Activated CD8-positive, alpha-beta T cell treated with anti-CD3 and anti-CD28 coated beads for 36 hours (primary cell): ENCODE results near the gene GH1. TPM values are rescaled to one million over a fixed set of nuclear protein-coding genes. Genes with fewer than 3 reads are reported as not detected.

Experiments
- ATAC-seq: fragments of 200-7000 bp; cut with Tn5 transposase; one replicate; pipeline ENCODE4 v1.10.0; 2021; ENCODE audit warnings: mild to moderate bottlenecking, moderate library complexity
- CTCF ChIA-PET: fragments of 350-600 bp; sonication (Branson Sonifier 250); formaldehyde crosslinking; loops from one replicate; lab custom pipeline; 2021; ENCODE audit warnings: antibody characterized with exemption; lab: Charles Lee
- POLR2A ChIA-PET: fragments of 350-600 bp; sonication (Branson Sonifier 250); formaldehyde crosslinking; loops from one replicate; lab custom pipeline; 2021; ENCODE audit warnings: antibody characterized with exemption; lab: Charles Lee
- DNase-seq: peaks from one replicate; pipeline ENCODE4 v3.0.0-alpha.2; 2020
- H3K27ac Mint-ChIP-seq: one replicate; pipeline ENCODE4 v1.8.0; 2021; ENCODE audit warnings: mild to moderate bottlenecking, mixed read lengths
- H3K27me3 Mint-ChIP-seq: one replicate; pipeline ENCODE4 v1.8.0; 2021; ENCODE audit warnings: mixed read lengths
- H3K36me3 Mint-ChIP-seq: one replicate; pipeline ENCODE4 v1.8.0; 2021; ENCODE audit warnings: low read depth, mixed read lengths
- H3K4me1 Mint-ChIP-seq: one replicate; pipeline ENCODE4 v1.8.0; 2021; ENCODE audit warnings: low read depth, mixed read lengths
- H3K4me3 Mint-ChIP-seq: one replicate; pipeline ENCODE4 v1.8.0; 2021; ENCODE audit warnings: mild to moderate bottlenecking, moderate library complexity, mixed read lengths
- H3K9me3 Mint-ChIP-seq: one replicate; pipeline ENCODE4 v1.8.0; 2021; ENCODE audit warnings: mixed read lengths
- intact Hi-C: fragments of 100-400 bp; cut with micrococcal nuclease; formaldehyde crosslinking; loops from one replicate; pipeline ENCODE4 v1.10.0; 2022
- total RNA-seq, 2 experiments: library from RNA; stranded (reverse); gene quantifications; one replicate each; pipeline ENCODE4 v1.2.3, GENCODE V29; 2021
- TF ChIP-seq, protein P1 (sequence below): fragments of 200-600 bp; IDR thresholded peaks from one replicate; pipeline ENCODE4 v1.8.0; 2022; ENCODE audit warnings: antibody characterized with exemption, mild to moderate bottlenecking

The GH1 gene
- total RNA-seq, 2 experiments from 2014 or later, result not detected

- intact Hi-C loops, result no loop called here
- TF ChIP-seq, protein P1, sequence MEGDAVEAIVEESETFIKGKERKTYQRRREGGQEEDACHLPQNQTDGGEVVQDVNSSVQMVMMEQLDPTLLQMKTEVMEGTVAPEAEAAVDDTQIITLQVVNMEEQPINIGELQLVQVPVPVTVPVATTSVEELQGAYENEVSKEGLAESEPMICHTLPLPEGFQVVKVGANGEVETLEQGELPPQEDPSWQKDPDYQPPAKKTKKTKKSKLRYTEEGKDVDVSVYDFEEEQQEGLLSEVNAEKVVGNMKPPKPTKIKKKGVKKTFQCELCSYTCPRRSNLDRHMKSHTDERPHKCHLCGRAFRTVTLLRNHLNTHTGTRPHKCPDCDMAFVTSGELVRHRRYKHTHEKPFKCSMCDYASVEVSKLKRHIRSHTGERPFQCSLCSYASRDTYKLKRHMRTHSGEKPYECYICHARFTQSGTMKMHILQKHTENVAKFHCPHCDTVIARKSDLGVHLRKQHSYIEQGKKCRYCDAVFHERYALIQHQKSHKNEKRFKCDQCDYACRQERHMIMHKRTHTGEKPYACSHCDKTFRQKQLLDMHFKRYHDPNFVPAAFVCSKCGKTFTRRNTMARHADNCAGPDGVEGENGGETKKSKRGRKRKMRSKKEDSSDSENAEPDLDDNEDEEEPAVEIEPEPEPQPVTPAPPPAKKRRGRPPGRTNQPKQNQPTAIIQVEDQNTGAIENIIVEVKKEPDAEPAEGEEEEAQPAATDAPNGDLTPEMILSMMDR, result no peak
- CTCF ChIA-PET, result interaction anchor here (2.2 to 4.5 kb wide), 2 partner anchors 9 to 30 kb away, joined by 5 to 35 read pairs; no protein-coding TSS in a partner anchor
- H3K27me3 Mint-ChIP-seq, result no peaks in the 10 kb centered on the region
- no peak for DNase-seq
- no peak overlapping the region for H3K27ac Mint-ChIP-seq
- POLR2A ChIA-PET, result interaction anchor here (1.1 to 1.4 kb wide), 2 partner anchors 10 to 65 kb away, joined by 4 to 5 read pairs; partner anchors contain the start of gene ICAM2
- H3K4me1 Mint-ChIP-seq, result peaks cover 17% of the 10 kb centered on the region
- no peak for ATAC-seq
- H3K9me3 Mint-ChIP-seq, result no peaks in the 10 kb centered on the region
- H3K4me3 Mint-ChIP-seq, result no peak overlapping the region
- no peaks in the 10 kb centered on the region for H3K36me3 Mint-ChIP-seq
Measured at GRCh38 chr17:63955791-63956190, 37.2 kb upstream of the GH1 start.

GRCh38 chr17:63955232-63955631, 36.6 kb upstream of the GH1 start:
- ChIA-PET CTCF (interaction anchor here (1.1 to 7.2 kb wide), 8 partner anchors 8 to 178 kb away, joined by 3 to 47 read pairs (median 8); partner anchors contain the start of genes CD79B and GH1), POLR2A (interaction anchor here (1.1 to 1.4 kb wide), 3 partner anchors 10 to 65 kb away, joined by 4 to 5 read pairs (median 4); partner anchors contain the start of gene ICAM2)
- ATAC-seq (no peak), DNase-seq (no peak)
- Mint-ChIP-seq H3K4me1 (peaks cover 17% of the 10 kb centered on the region), H3K36me3 (no peaks in the 10 kb centered on the region), H3K4me3 (no peak overlapping the region), H3K27ac (peak overlapping the region; percentile 79), H3K9me3 (no peaks in the 10 kb centered on the region), H3K27me3 (no peaks in the 10 kb centered on the region)
- TF ChIP-seq, protein P1, result peak; percentile 0
- intact Hi-C loops, result no loop called here

DNA sequence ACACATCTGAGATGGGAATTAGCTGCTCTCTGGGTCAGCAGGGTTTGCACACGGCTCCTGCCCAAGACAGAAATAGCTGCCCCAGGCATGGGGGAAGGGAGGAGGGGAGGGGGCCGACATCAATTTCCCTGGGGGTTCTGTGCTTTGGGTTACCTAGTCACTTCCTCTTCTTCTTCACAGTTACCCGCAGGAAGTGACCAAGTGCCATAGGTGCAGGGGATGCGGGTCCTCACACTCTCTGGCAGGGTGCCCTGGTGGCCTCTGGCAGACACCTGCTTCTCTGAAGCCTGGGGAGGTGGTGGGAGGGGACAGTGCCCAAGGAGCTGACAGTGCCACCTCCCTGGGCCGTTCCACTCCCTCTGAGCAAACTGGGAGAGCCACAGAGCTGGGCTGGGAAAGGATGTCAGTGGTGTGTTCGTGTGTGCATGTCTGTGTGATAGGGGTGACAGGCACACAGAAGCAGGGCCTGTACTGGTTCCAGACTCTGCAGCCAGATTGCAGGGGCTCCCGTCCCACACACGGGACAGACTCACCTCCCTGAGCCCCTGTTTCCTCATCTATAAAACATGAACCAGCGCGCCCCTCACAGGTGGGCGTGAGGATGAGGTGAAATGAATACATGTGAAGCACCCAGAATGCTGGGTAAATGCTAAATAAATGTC, 35.9 kb upstream of the GH1 start:
- Mint-ChIP-seq H3K9me3 (no peaks in the 10 kb centered on the region), H3K27me3 (no peaks in the 10 kb centered on the region), H3K27ac (peak overlapping the region; percentile 79), H3K36me3 (no peaks in the 10 kb centered on the region), H3K4me3 (no peak overlapping the region), H3K4me1 (peaks cover 17% of the 10 kb centered on the region)
- ChIA-PET CTCF (interaction anchor here (0.8 to 7.2 kb wide), 10 partner anchors 8 to 179 kb away, joined by 3 to 47 read pairs (median 8); partner anchors contain the start of genes CD79B, CSHL1 and GH1), POLR2A (interaction anchor here (0.8 to 2.2 kb wide), 4 partner anchors 14 to 71 kb away, joined by 3 to 6 read pairs (median 4); partner anchors contain the start of gene ICAM2)
- TF ChIP-seq, protein P1, result no peak
- DNase-seq (peak; percentile 77), ATAC-seq (peak; percentile 83)
- intact Hi-C loops, result no loop called here

DNA sequence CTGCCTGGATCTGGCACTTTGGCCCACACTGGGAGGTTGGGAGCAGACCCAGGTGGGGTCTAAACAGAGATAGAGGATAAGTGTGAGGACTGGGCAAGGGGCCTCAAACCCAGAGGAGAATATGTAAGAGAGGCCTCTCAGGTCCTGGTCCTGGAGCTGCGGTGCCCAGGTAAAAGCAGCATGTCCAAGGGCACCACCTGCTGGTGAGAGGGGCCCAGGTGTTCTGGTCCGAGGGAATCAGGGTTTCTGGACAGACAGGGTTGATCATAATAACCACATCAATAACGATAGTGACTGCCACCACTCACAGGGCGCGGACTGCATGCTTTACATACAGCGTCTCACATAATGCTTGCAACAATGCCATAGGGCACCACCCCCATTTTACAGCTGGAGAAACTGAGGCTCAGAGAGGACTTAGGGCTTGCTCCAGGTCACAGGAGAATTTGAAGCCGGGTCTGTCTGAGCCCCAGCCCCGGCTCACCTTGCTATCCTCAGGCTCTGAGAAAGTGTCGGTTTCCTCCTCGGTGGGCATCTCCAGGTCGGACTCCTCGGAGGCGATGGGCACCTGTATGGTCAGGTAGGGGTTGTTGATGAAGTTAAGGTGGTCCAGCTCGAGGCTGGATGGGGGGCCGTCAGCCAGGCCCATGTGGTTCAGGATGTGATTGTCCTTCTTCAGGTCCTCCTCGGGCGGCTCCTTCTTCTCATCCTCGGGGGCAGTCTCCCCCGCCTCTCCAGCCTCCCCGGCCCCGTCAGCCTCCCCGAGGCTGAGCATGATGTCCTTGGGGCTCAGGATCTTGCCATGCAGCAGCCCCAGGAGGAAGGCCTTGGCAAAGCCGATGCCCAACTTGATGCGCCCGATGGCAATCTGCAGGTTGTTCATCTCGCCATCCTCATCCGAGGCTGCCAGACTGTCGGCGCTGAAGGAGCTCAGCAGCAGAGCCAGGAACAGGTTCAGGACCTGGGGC, 32.6 kb upstream of the GH1 start:
- ATAC-seq (no peak), DNase-seq (peak; percentile 63)
- intact Hi-C loops, result no loop called here
- TF ChIP-seq, protein P1, result peak; percentile 36
- H3K4me3 Mint-ChIP-seq, result no peak overlapping the region
- ChIA-PET CTCF (interaction anchor here (0.6 to 7.2 kb wide), 17 partner anchors 12 to 320 kb away, joined by 3 to 47 read pairs (median 3); partner anchors contain the start of genes CSHL1, GH1 and GH2), POLR2A (no interaction called here)
- H3K27me3 Mint-ChIP-seq, result no peaks in the 10 kb centered on the region
- no peaks in the 10 kb centered on the region for H3K9me3 Mint-ChIP-seq
- H3K4me1 Mint-ChIP-seq, result peaks cover 26% of the 10 kb centered on the region
- H3K27ac Mint-ChIP-seq, result no peak overlapping the region
- H3K36me3 Mint-ChIP-seq, result no peaks in the 10 kb centered on the region
